ENCODE results near the gene HADH.
"Not testable (repeated sequence)": the region's sequence is repeated elsewhere in the genome, so short reads cannot be mapped to it uniquely, and the experiment has no call there.

The HADH gene

GRCh38 chr4:107996949-107997788, 7.5 kb downstream of the HADH start:
- no peak for DNase-seq

- DNase-seq, result no peak
Observed at GRCh38 chr4:107997794-107998193, 8.1 kb downstream of the HADH start.

- DNase-seq, result no peak
Observed at GRCh38 chr4:107999932-108000539, 10.3 kb downstream of the HADH start.

GRCh38 chr4:108001540-108002135, 11.9 kb downstream of the HADH start:
- no peak for DNase-seq

- DNase-seq, result no peak
Observed at GRCh38 chr4:108003982-108004515, 14.4 kb downstream of the HADH start.

- no peak for DNase-seq
Observed at GRCh38 chr4:108004646-108005045, 15.0 kb downstream of the HADH start.

- no peak for DNase-seq
Observed at GRCh38 chr4:108005807-108006206, 16.1 kb downstream of the HADH start.

GRCh38 chr4:108006361-108006760, 16.7 kb downstream of the HADH start:
- no peak for DNase-seq

GRCh38 chr4:108007984-108008383, 18.3 kb downstream of the HADH start:
- no peak for DNase-seq

- no peak for DNase-seq
Observed at GRCh38 chr4:108008721-108009120, 19.0 kb downstream of the HADH start.

- DNase-seq, result no peak
Observed at GRCh38 chr4:108010167-108010566, 20.5 kb downstream of the HADH start.

GRCh38 chr4:108012382-108012781, 22.7 kb downstream of the HADH start:
- DNase-seq, result not testable (repeated sequence)

- no peak for DNase-seq
Observed at GRCh38 chr4:108013327-108013726, 23.6 kb downstream of the HADH start.

- no peak for DNase-seq
Observed at GRCh38 chr4:108013955-108014354, 24.3 kb downstream of the HADH start.

GRCh38 chr4:108018040-108018883, 28.6 kb downstream of the HADH start:
- DNase-seq, result peak; percentile 0 to 20

- no peak for DNase-seq
Observed at GRCh38 chr4:108018884-108019187, 29.1 kb downstream of the HADH start.

GRCh38 chr4:108024085-108024877, 34.6 kb downstream of the HADH start:
- no peak for DNase-seq

GRCh38 chr4:108024878-108025165, 35.1 kb downstream of the HADH start:
- DNase-seq, result no peak

- no peak for DNase-seq
Observed at GRCh38 chr4:108029016-108029720, 39.5 kb downstream of the HADH start.

GRCh38 chr4:108029731-108030130, 40.0 kb downstream of the HADH start:
- DNase-seq, result no peak

GRCh38 chr4:108030332-108030731, 40.6 kb downstream of the HADH start:
- DNase-seq, result peak; percentile 43 to 47
